ENCODE measurements around the gene MRM2.

The MRM2 gene

GRCh38 chr7:2201686-2202360 lies 40.2 kb downstream of the MRM2 start:
- DNase-seq, result no peak

GRCh38 chr7:2201128-2201527 lies 40.9 kb downstream of the MRM2 start:
- DNase-seq, result no peak

DNA sequence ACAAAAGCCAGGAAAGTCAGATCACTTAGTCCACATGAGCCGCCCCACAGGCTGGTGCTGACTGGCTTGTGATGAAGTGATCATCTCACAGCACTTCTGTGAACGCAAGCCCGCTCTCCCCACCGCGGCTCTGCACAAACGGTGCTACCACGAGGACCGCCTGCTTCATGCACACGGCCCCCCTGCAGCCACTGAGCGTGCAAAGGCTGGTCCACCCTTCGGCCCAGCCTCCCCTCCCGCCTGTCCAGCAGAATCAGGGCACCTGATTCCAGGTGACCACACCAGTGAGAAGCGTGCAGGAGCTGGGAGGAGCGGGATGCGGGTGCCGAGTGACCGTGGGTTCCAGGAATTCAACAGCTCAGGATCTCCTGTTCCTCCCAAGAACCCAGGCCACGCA lies 41.4 kb downstream of the MRM2 start:
- DNase-seq, result no peak

GRCh38 chr7:2199956-2200583 lies 41.9 kb downstream of the MRM2 start:
- no peak for DNase-seq

DNA sequence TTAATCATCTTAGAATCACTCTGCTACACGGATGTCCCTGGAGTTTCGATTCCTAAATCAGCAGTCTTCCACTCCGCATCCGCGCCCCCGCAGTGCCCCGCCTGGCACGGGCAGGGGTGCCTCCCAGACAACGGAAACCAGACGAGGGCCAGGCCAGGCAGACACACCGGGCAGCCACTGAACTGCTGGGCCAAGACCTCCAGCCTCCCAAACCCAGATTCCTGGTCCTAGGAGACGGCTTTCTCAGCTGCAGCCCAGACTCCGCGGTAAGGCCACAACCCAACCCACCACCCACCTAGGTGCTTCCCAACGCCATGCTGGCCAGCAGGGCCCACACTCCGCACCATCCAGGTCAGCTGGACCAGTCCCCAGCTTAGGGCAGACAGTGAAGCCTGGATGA lies 42.5 kb downstream of the MRM2 start:
- no peak for DNase-seq

- DNase-seq, result no peak
These were observed 43.2 kb downstream of the MRM2 start for GRCh38 chr7:2198760-2199159.

GRCh38 chr7:2198206-2198605 lies 43.8 kb downstream of the MRM2 start:
- no peak for DNase-seq

- DNase-seq, result no peak
These were observed 44.4 kb downstream of the MRM2 start for GRCh38 chr7:2197436-2198155.

GRCh38 chr7:2196381-2197378 lies 45.3 kb downstream of the MRM2 start:
- no peak for DNase-seq

GRCh38 chr7:2195400-2196246 lies 46.4 kb downstream of the MRM2 start:
- DNase-seq, result no peak

DNA sequence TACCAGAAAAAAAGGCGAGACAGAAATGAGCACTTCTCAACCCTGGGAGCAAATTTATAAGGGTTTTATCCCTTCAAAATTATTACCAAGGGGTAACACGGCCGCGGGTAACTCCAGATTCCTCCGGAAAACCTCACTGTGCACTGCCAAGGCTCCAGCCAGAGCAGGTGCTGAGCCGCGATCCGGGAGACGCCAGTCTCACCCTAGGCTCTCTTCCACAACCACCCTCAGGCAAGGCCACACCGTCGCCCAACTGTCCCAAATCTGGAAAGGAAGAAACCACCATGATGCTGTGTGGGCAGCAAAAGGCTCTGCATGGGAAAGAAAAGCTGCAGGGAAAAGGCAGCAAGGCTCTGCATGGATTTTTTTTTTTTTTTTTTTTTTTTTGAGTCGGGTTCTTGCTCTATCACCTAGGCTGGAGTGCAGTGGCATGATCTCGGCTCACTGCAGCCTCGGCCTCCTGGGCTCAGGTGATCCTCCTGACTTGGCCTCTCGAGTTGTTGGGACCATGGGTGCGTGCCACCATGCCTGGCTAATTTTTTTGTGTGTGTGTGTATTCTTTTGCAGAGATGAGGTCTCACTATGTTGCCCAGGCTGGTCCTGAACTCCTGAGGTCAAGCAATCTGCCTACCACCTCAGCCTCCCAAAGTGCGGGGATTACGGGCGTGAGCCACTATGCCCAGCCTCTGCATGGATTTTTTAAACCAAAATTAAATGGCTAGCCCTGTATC lies 48.3 kb downstream of the MRM2 start:
- DNase-seq, result no peak

GRCh38 chr7:2192831-2193534 lies 49.0 kb downstream of the MRM2 start:
- no peak for DNase-seq

GRCh38 chr7:2191016-2191415 lies 51.0 kb downstream of the MRM2 start:
- no peak for DNase-seq

GRCh38 chr7:2190531-2190930 lies 51.5 kb downstream of the MRM2 start:
- no peak for DNase-seq

GRCh38 chr7:2186166-2186565 lies 55.8 kb downstream of the MRM2 start:
- DNase-seq, result no peak

- no peak for DNase-seq
These were observed 56.3 kb downstream of the MRM2 start for GRCh38 chr7:2185715-2186114.

Data from HCEC 1CT (cell line).